HCT116 (cell line): ENCODE measurements around the gene ACD. TPM values are rescaled to one million over a fixed set of nuclear protein-coding genes. Genes with fewer than 3 reads are reported as not detected.

Experiments
- ATAC-seq: fragments of 200-7000 bp; cut with Tn5 transposase; 2 replicates; pipeline ENCODE4 v1.9.1; 2020; ENCODE audit warnings: mild to moderate bottlenecking, moderate library complexity
- BruUV-seq: library from RNA; stranded (reverse); fragments of 400-500 nt; replicated peaks from 2 replicates; lab custom pipeline; 2021; lab: Mats Ljungman, UMichigan
- CTCF ChIA-PET: fragments of 300-600 bp; sonication (Branson Sonifier 250); formaldehyde crosslinking; loops from one replicate; lab custom pipeline; 2021; ENCODE audit warnings: antibody characterized with exemption; lab: Charles Lee
- POLR2A ChIA-PET: fragments of 300-600, 350-600 bp; sonication (Branson Sonifier 250); formaldehyde crosslinking; loops from one replicate; lab custom pipeline; 2021; ENCODE audit warnings: antibody characterized with exemption; lab: Charles Lee
- RAD21 ChIA-PET, 2 experiments: fragments of 300-600 bp; sonication (Branson Sonifier 250); formaldehyde crosslinking; loops; one replicate each; lab custom pipeline; 2023; ENCODE audit warnings: low total read pairs in 2 of 2; ENCODE audit not compliant: uncharacterized antibody in 2 of 2, unreplicated experiment in 2 of 2, low non-redundant PET in 1 of 2; lab: Charles Lee
- DNase-seq: peaks from one replicate; pipeline ENCODE4 v3.0.0-alpha.2; 2010; ENCODE audit warnings: low read depth, low spot score
- H2AFZ ChIP-seq: fragments of 200-600 bp; shearing (Covaris generic), sonication (generic); 2 replicates; pipeline ENCODE4 v1.6.1; 2017; ENCODE audit warnings: low read depth, mixed run types, mixed read lengths, antibody characterized with exemption, low read length; ENCODE audit not compliant: poor library complexity, severe bottlenecking
- H3K27ac ChIP-seq: 2 replicates; pipeline ENCODE4 v1.5.1; 2012; ENCODE audit warnings: low read depth, low read length
- H3K27me3 ChIP-seq: fragments of 200-600 bp; sonication (generic); 2 replicates; pipeline ENCODE4 v1.6.1; 2016; ENCODE audit warnings: mixed run types, low read length, mixed read lengths; ENCODE audit not compliant: insufficient read depth
- H3K36me3 ChIP-seq, 2 experiments: fragments of 200-500 bp in 1 of 2; fragments of 200-600 bp in 1 of 2; sonication (Bioruptor generic) in 1 of 2; sonication (generic) in 1 of 2; 2 replicates each; pipeline versions ENCODE4 v1.5.1 to v1.6.1; 2014 to 2016; ENCODE audit warnings: low read length in 2 of 2, inconsistent platforms in 1 of 2, mixed read lengths in 1 of 2, mixed run types in 1 of 2; ENCODE audit not compliant: insufficient read depth in 2 of 2, control insufficient read depth in 1 of 2
- H3K4me1 ChIP-seq, 2 experiments: fragments of 200-600 bp in 1 of 2; sonication (generic) in 1 of 2; 2 replicates each; pipeline versions ENCODE4 v1.5.1 to v1.6.1; 2012 to 2017; ENCODE audit warnings: low read length in 2 of 2, inconsistent platforms in 1 of 2, mild to moderate bottlenecking in 1 of 2, mixed read lengths in 1 of 2, mixed run types in 1 of 2, moderate library complexity in 1 of 2; ENCODE audit not compliant: insufficient read depth in 2 of 2, control insufficient read depth in 1 of 2
- H3K4me2 ChIP-seq: fragments of 200-600 bp; sonication (generic); 2 replicates; pipeline ENCODE4 v1.6.1; 2017; ENCODE audit warnings: mixed run types, low read length, mixed read lengths
- H3K4me3 ChIP-seq, 2 experiments: fragments of 200-600 bp in 1 of 2; sonication (generic) in 1 of 2; replicated peaks in 1 of 2; 2 replicates each; pipeline ENCODE4 v1.5.1; 2011 to 2016; ENCODE audit warnings: low read length in 2 of 2, control low read depth in 1 of 2, low read depth in 1 of 2, mild to moderate bottlenecking in 1 of 2, mixed read lengths in 1 of 2, mixed run types in 1 of 2
- H3K79me2 ChIP-seq: fragments of 200-600 bp; sonication (generic); 2 replicates; pipeline ENCODE4 v1.6.1; 2017; ENCODE audit warnings: mild to moderate bottlenecking, mixed run types, low read length, moderate library complexity, mixed read lengths; ENCODE audit not compliant: insufficient read depth
- H3K9ac ChIP-seq: fragments of 200-600 bp; sonication (generic); 2 replicates; pipeline ENCODE4 v1.6.1; 2016; ENCODE audit warnings: low read length, mixed read lengths
- H3K9me2 ChIP-seq: fragments of 200-600 bp; sonication (generic), shearing (Covaris generic); 2 replicates; pipeline ENCODE4 v1.6.1; 2017; ENCODE audit warnings: mixed run types, mild to moderate bottlenecking, moderate library complexity; ENCODE audit not compliant: insufficient read depth
- H3K9me3 ChIP-seq, 2 experiments: fragments of 200-500 bp in 1 of 2; fragments of 200-600 bp in 1 of 2; sonication (Bioruptor generic) in 1 of 2; sonication (generic) in 1 of 2; 2 replicates each; pipeline ENCODE4 v1.6.1; 2014 to 2017; ENCODE audit warnings: low read length in 2 of 2, mixed read lengths in 2 of 2, inconsistent platforms in 1 of 2, low read depth in 1 of 2, mild to moderate bottlenecking in 1 of 2, mixed run types in 1 of 2, moderate library complexity in 1 of 2; ENCODE audit not compliant: control insufficient read depth in 1 of 2, insufficient read depth in 1 of 2
- H4K20me1 ChIP-seq: fragments of 200-600 bp; sonication (generic), shearing (Covaris generic); 2 replicates; pipeline ENCODE4 v1.6.1; 2017; ENCODE audit warnings: mixed run types, mild to moderate bottlenecking, moderate library complexity; ENCODE audit not compliant: insufficient read depth
- ATF3 ChIP-seq: IDR thresholded peaks from 2 replicates; pipeline ENCODE4 v1.6.1; 2012
- EZH2 ChIP-seq: fragments of 200-600 bp; sonication (generic); IDR thresholded peaks from 2 replicates; pipeline ENCODE4 v1.6.1; 2017; ENCODE audit warnings: antibody characterized with exemption, mixed run types
- EZH2phosphoT487 ChIP-seq: fragments of 200-600 bp; IDR thresholded peaks from 2 replicates; pipeline ENCODE4 v1.6.1; 2018; ENCODE audit warnings: antibody characterized with exemption, borderline replicate concordance
- FOSL1 ChIP-seq: IDR thresholded peaks from 2 replicates; pipeline ENCODE4 v1.6.1; 2012; ENCODE audit warnings: low read depth
- POLR2A ChIP-seq: IDR thresholded peaks from 2 replicates; pipeline ENCODE4 v1.7.0; 2011; ENCODE audit warnings: borderline replicate concordance; ENCODE audit not compliant: insufficient read depth, insufficient read length; ENCODE audit errors: extremely low read depth
- POLR2AphosphoS5 ChIP-seq: IDR thresholded peaks from 2 replicates; pipeline ENCODE4 v1.6.1; 2011; ENCODE audit warnings: mild to moderate bottlenecking, low read depth, low read length, moderate library complexity
- RAD21 ChIP-seq: IDR thresholded peaks from 2 replicates; pipeline ENCODE4 v1.6.1; 2012; ENCODE audit warnings: low read depth, mild to moderate bottlenecking
- SIN3A ChIP-seq: IDR thresholded peaks from 2 replicates; pipeline ENCODE4 v1.6.1; 2012; ENCODE audit warnings: low read depth
- SRF ChIP-seq: IDR thresholded peaks from 2 replicates; pipeline ENCODE4 v1.6.1; 2012; ENCODE audit warnings: low read depth
- YY1 ChIP-seq: IDR thresholded peaks from 2 replicates; pipeline ENCODE4 v1.6.1; 2011; ENCODE audit warnings: low read length, low read depth, moderate library complexity, mild to moderate bottlenecking; ENCODE audit not compliant: insufficient replicate concordance; ENCODE audit errors: extremely low read depth
- ZBTB33 ChIP-seq: IDR thresholded peaks from 2 replicates; pipeline ENCODE4 v1.6.1; 2011; ENCODE audit warnings: mild to moderate bottlenecking, low read length, moderate library complexity; ENCODE audit not compliant: insufficient replicate concordance; ENCODE audit errors: extremely low read depth
- intact Hi-C: fragments of 100-400 bp; cut with micrococcal nuclease; formaldehyde crosslinking; loops from 2 replicates; pipeline ENCODE4 v1.10.0; 2022
- total RNA-seq: library from RNA; stranded (reverse); gene quantifications from one replicate; pipeline ENCODE4 v1.2.1, GENCODE V29; 2021; ENCODE audit not compliant: unreplicated experiment

The ACD gene
- total RNA-seq, 1 experiment from 2014 or later, result 53.8 TPM

- TF ChIP-seq SRF (no peak), RAD21 (no peak)
- BruUV-seq, result no TSS peak
- H3K36me3 ChIP-seq, result peaks cover 25 to 40% of the 10 kb centered on the region in 2 experiments; a peak in 3 of 4 replicates
- RAD21 ChIA-PET, result no interaction called here
- POLR2A ChIA-PET, result no interaction called here
- H3K9me2 ChIP-seq, result no peaks in the 10 kb centered on the region
- no peaks in the 10 kb centered on the region for H3K9me3 ChIP-seq
- H3K4me1 ChIP-seq, result no peaks in the 10 kb centered on the region
- no peak overlapping the region for H2AFZ ChIP-seq
- no peak overlapping the region for H3K4me2 ChIP-seq
- no peak overlapping the region for H3K27ac ChIP-seq
- no peak overlapping the region for H3K4me3 ChIP-seq
- peaks cover 6% of the 10 kb centered on the region; the same call in 1 of the 2 replicates for H4K20me1 ChIP-seq
- no peak for ATAC-seq
- no peak for DNase-seq
- CTCF ChIA-PET, result no interaction called here
- no peak overlapping the region for H3K9ac ChIP-seq
- no peaks in the 10 kb centered on the region for H3K27me3 ChIP-seq
- peaks cover 11% of the 10 kb centered on the region; the same call in 1 of the 2 replicates for H3K79me2 ChIP-seq
- intact Hi-C loops, result no loop called here
These were observed 23.3 kb downstream of the ACD start for GRCh38 chr16:67636713-67637112.

- Histone ChIP-seq H3K4me2 (no peak overlapping the region), H3K27me3 (no peaks in the 10 kb centered on the region), H4K20me1 (peaks cover 6% of the 10 kb centered on the region; the same call in 1 of the 2 replicates), H3K4me3 (no peak overlapping the region), H3K27ac (no peak overlapping the region), H3K9me2 (no peaks in the 10 kb centered on the region), H3K79me2 (peaks cover 14% of the 10 kb centered on the region; the same call in 1 of the 2 replicates)
- ChIA-PET CTCF (no interaction called here), RAD21 (no interaction called here)
- DNase-seq (no peak), ATAC-seq (no peak)
- TF ChIP-seq YY1 (no peak), SIN3A (no peak), EZH2phosphoT487 (no peak), EZH2 (no peak), ATF3 (no peak), ZBTB33 (no peak), FOSL1 (no peak), POLR2A (no peak), POLR2AphosphoS5 (no peak)
- TF ChIP-seq, all 23 proteins: peak for 0
- no peak overlapping the region for H2AFZ ChIP-seq
- no peaks in the 10 kb centered on the region for H3K9me3 ChIP-seq
- BruUV-seq, result no TSS peak
- POLR2A ChIA-PET, result no interaction called here
- intact Hi-C loops, result no loop called here
- H3K4me1 ChIP-seq, result no peaks in the 10 kb centered on the region
- H3K36me3 ChIP-seq, result peaks cover 35 to 42% of the 10 kb centered on the region in 2 experiments; a peak in 3 of 4 replicates
- no peak overlapping the region for H3K9ac ChIP-seq
These were observed 27.5 kb downstream of the ACD start for GRCh38 chr16:67632415-67633172.
